AG09309 (cell line): ENCODE results near the gene NFATC2.

Source experiments
- DNase-seq: peaks from one replicate; pipeline ENCODE4 v3.0.0-alpha.2; 2010; ENCODE audit warnings: low read depth
- H3K4me3 ChIP-seq: 2 replicates; pipeline ENCODE4 v1.5.1; 2011; ENCODE audit warnings: mild to moderate bottlenecking, low read depth, low read length, moderate library complexity; ENCODE audit not compliant: control insufficient read depth
- TF ChIP-seq, protein P1 (sequence below): IDR thresholded peaks from 2 replicates; pipeline ENCODE4 v1.5.1; 2011; ENCODE audit warnings: mild to moderate bottlenecking, low read depth, low read length, inconsistent platforms; ENCODE audit not compliant: insufficient read depth, control insufficient read depth; ENCODE audit errors: missing control alignments

Gene NFATC2

GRCh38 chr20:51470499-51470820 is 72.1 kb downstream of the NFATC2 start:
- TF ChIP-seq, protein P1, sequence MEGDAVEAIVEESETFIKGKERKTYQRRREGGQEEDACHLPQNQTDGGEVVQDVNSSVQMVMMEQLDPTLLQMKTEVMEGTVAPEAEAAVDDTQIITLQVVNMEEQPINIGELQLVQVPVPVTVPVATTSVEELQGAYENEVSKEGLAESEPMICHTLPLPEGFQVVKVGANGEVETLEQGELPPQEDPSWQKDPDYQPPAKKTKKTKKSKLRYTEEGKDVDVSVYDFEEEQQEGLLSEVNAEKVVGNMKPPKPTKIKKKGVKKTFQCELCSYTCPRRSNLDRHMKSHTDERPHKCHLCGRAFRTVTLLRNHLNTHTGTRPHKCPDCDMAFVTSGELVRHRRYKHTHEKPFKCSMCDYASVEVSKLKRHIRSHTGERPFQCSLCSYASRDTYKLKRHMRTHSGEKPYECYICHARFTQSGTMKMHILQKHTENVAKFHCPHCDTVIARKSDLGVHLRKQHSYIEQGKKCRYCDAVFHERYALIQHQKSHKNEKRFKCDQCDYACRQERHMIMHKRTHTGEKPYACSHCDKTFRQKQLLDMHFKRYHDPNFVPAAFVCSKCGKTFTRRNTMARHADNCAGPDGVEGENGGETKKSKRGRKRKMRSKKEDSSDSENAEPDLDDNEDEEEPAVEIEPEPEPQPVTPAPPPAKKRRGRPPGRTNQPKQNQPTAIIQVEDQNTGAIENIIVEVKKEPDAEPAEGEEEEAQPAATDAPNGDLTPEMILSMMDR, result no peak
- DNase-seq, result no peak
- no peak overlapping the region for H3K4me3 ChIP-seq

GRCh38 chr20:51469578-51470498 is 72.7 kb downstream of the NFATC2 start:
- H3K4me3 ChIP-seq, result no peak overlapping the region
- TF ChIP-seq, protein P1, result no peak
- DNase-seq, result no peak

GRCh38 chr20:51469046-51469445 is 73.5 kb downstream of the NFATC2 start:
- no peak overlapping the region for H3K4me3 ChIP-seq
- TF ChIP-seq, protein P1, result no peak
- DNase-seq, result no peak

DNA sequence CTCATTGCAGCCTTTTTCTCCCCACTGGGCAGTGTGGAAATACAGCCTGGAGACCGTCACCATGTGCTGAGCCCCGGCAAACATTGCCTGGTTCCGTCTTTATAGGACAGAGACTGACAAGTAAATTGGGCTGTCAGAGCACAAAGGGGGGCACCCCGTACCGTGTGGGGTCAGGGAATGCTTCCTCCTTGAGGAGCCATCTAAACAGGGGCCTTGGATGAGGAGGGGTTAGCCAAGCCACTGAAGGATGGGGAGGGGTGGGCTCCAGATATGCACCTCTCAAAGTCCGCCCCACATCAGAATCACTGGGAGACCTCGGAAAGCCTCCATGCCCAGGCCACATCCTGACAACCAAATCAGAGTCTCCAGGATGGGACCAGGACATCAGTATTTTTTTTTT is 73.9 kb downstream of the NFATC2 start:
- TF ChIP-seq, protein P1, result no peak
- H3K4me3 ChIP-seq, result no peak overlapping the region
- DNase-seq, result no peak

DNA sequence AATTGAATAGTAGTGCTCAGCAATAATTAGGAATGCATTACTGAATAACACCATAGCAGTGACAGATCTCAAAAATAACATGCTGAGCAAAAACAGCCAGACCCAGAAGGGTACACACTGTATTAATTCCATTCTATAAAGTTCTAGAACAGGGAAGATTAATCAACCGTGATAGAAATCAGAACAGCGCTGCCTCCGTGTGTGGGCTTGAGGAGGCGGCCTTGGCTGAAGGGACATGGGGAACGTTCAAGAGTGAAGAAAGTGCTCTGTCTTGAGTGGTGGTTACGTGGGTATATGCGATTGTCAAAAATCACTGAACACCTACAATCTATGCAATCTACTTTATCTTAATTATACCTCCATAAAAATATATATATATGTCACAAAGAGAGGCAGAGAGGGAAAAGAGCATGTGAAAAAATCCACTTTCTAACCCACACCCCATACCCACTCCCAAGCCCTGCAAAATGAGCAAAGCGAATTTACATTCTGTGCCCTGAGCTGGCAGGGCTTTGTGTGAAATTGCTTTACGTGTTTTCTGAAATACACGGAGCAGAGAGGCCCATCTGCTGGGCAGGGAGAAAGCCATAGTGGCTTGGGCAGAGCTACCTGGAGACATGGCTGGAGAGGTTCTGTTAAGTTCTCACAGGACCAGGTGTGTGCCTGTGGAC is 74.4 kb downstream of the NFATC2 start:
- TF ChIP-seq, protein P1, result no peak
- H3K4me3 ChIP-seq, result no peak overlapping the region
- DNase-seq, result no peak

- no peak overlapping the region for H3K4me3 ChIP-seq
- TF ChIP-seq, protein P1, result no peak
- no peak for DNase-seq
These were observed 78.5 kb downstream of the NFATC2 start for GRCh38 chr20:51463998-51464397.
